IMR-90 (cell line): ENCODE data around the gene SIAH3. TPM values are rescaled to one million over a fixed set of nuclear protein-coding genes. Genes with fewer than 3 reads are reported as not detected.

Experiments used
- ATAC-seq: fragments of 200-7000 bp; cut with Tn5 transposase; 2 replicates; pipeline ENCODE4 v1.9.1; 2020; ENCODE audit warnings: low read depth, mild to moderate bottlenecking, moderate library complexity
- BruUV-seq: library from RNA; stranded (reverse); fragments of 400-500 nt; replicated peaks from 2 replicates; lab custom pipeline; 2021; lab: Mats Ljungman, UMichigan
- CTCF ChIA-PET: fragments of 300-600 bp; formaldehyde crosslinking; extraction: SDS; loops from one replicate; lab custom pipeline; 2021; ENCODE audit warnings: antibody characterized with exemption; lab: Yijun Ruan, JAX
- POLR2A ChIA-PET: fragments of 300-600 bp; sonication (Branson Sonifier 250); formaldehyde crosslinking; loops from one replicate; lab custom pipeline; 2022; ENCODE audit warnings: antibody characterized with exemption; ENCODE audit not compliant: unreplicated experiment; lab: Charles Lee
- DNase-seq: peaks from one replicate; pipeline ENCODE4 v3.0.0; 2013
- H2AFZ ChIP-seq: replicated peaks from 2 replicates; pipeline ENCODE3; 2013; ENCODE audit warnings: low read length, mild to moderate bottlenecking; ENCODE audit not compliant: poor library complexity
- H2AK5ac ChIP-seq: 2 replicates; pipeline ENCODE4 v1.6.1; 2013; ENCODE audit warnings: low read depth, low read length, inconsistent platforms
- H2AK9ac ChIP-seq: replicated peaks from 2 replicates; pipeline ENCODE3; 2013; ENCODE audit warnings: mild to moderate bottlenecking, low read depth, low read length, moderate library complexity; ENCODE audit not compliant: poor library complexity
- H2BK120ac ChIP-seq: 2 replicates; pipeline ENCODE4 v1.6.1; 2013; ENCODE audit warnings: low read depth, low read length, inconsistent platforms
- H2BK15ac ChIP-seq: 3 replicates; pipeline ENCODE4 v1.6.1; 2013; ENCODE audit warnings: low read depth, low read length, inconsistent platforms
- H2BK20ac ChIP-seq: 2 replicates; pipeline ENCODE4 v1.6.1; 2013; ENCODE audit warnings: low read depth, mild to moderate bottlenecking, inconsistent platforms, low read length, moderate library complexity
- H2BK5ac ChIP-seq: 2 replicates; pipeline ENCODE4 v1.6.1; 2013; ENCODE audit warnings: mild to moderate bottlenecking, low read depth, low read length, inconsistent platforms; ENCODE audit not compliant: poor library complexity, severe bottlenecking
- H3K14ac ChIP-seq: replicated peaks from 2 replicates; pipeline ENCODE4 v1.6.1; 2013; ENCODE audit warnings: low read depth, low read length, inconsistent platforms
- H3K18ac ChIP-seq: 2 replicates; pipeline ENCODE4 v1.6.1; 2013; ENCODE audit warnings: low read depth, low read length, control low read depth
- H3K23ac ChIP-seq: 2 replicates; pipeline ENCODE4 v1.6.1; 2013; ENCODE audit warnings: low read depth, low read length, inconsistent platforms
- H3K27ac ChIP-seq: 2 replicates; pipeline ENCODE4 v1.5.1; 2013; ENCODE audit warnings: mild to moderate bottlenecking, control low read depth, low read length; ENCODE audit not compliant: insufficient read depth
- H3K27me3 ChIP-seq: 2 replicates; pipeline ENCODE4 v1.6.1; 2013; ENCODE audit warnings: low read length; ENCODE audit not compliant: control insufficient read depth, insufficient read depth
- H3K36me3 ChIP-seq: 2 replicates; pipeline ENCODE4 v1.6.1; 2013; ENCODE audit warnings: low read length, mixed read lengths; ENCODE audit not compliant: control insufficient read depth, insufficient read depth
- H3K4ac ChIP-seq: 2 replicates; pipeline ENCODE4 v1.6.1; 2013; ENCODE audit warnings: low read depth, low read length, inconsistent platforms
- H3K4me1 ChIP-seq: 2 replicates; pipeline ENCODE4 v1.6.1; 2013; ENCODE audit warnings: low read length, mixed read lengths; ENCODE audit not compliant: control insufficient read depth, insufficient read depth
- H3K4me2 ChIP-seq: 2 replicates; pipeline ENCODE4 v1.6.1; 2013; ENCODE audit warnings: low read depth, mild to moderate bottlenecking, control low read depth, low read length, moderate library complexity
- H3K4me3 ChIP-seq: 2 replicates; pipeline ENCODE4 v1.5.1; 2013; ENCODE audit warnings: low read depth, mild to moderate bottlenecking, control low read depth, low read length, moderate library complexity; ENCODE audit not compliant: insufficient read depth
- H3K56ac ChIP-seq: 2 replicates; pipeline ENCODE4 v1.6.1; 2013; ENCODE audit warnings: low read length, inconsistent platforms; ENCODE audit not compliant: insufficient read depth; ENCODE audit errors: extremely low read depth
- H3K79me1 ChIP-seq, 2 experiments: 2 replicates each; pipeline ENCODE4 v1.6.1; 2013; ENCODE audit warnings: low read length in 2 of 2, inconsistent platforms in 1 of 2, low read depth in 1 of 2
- H3K9ac ChIP-seq: 2 replicates; pipeline ENCODE4 v1.6.1; 2013; ENCODE audit warnings: low read depth, low read length, control low read depth
- H3K9me1 ChIP-seq: 2 replicates; pipeline ENCODE4 v1.6.1; 2013; ENCODE audit warnings: low read length, inconsistent platforms; ENCODE audit not compliant: insufficient read depth
- H3K9me3 ChIP-seq: 2 replicates; pipeline ENCODE4 v1.6.1; 2013; ENCODE audit warnings: low read length; ENCODE audit not compliant: control insufficient read depth, insufficient read depth
- H4K20me1 ChIP-seq: 2 replicates; pipeline ENCODE4 v1.6.1; 2013; ENCODE audit warnings: low read length, inconsistent platforms; ENCODE audit not compliant: insufficient read depth
- H4K5ac ChIP-seq: 2 replicates; pipeline ENCODE4 v1.6.1; 2013; ENCODE audit warnings: mild to moderate bottlenecking, low read depth, low read length, control low read depth
- H4K8ac ChIP-seq, 2 experiments: 2 replicates each; pipeline ENCODE4 v1.6.1; 2013; ENCODE audit warnings: low read depth in 2 of 2, low read length in 2 of 2, control low read depth in 1 of 2, inconsistent platforms in 1 of 2
- H4K91ac ChIP-seq: 2 replicates; pipeline ENCODE4 v1.6.1; 2013; ENCODE audit warnings: low read depth, low read length, inconsistent platforms; ENCODE audit not compliant: insufficient read depth
- BHLHE40 ChIP-seq: fragments of 150-350 bp; IDR thresholded peaks from 2 replicates; pipeline ENCODE4 v1.6.1; 2016; ENCODE audit warnings: mild to moderate bottlenecking, low read depth, low read length
- CEBPB ChIP-seq: IDR thresholded peaks from 2 replicates; pipeline ENCODE4 v1.6.1; 2012; ENCODE audit warnings: low read depth, low read length, improper control_type of control experiment
- CHD1 ChIP-seq: IDR thresholded peaks from 2 replicates; pipeline ENCODE4 v1.6.1; 2012; ENCODE audit warnings: low read depth, low read length, improper control_type of control experiment
- FOS ChIP-seq: fragments of 150-350 bp; IDR thresholded peaks from 2 replicates; pipeline ENCODE4 v1.6.1; 2016; ENCODE audit warnings: low read depth, low read length
- MAZ ChIP-seq: IDR thresholded peaks from 2 replicates; pipeline ENCODE4 v1.6.1; 2012; ENCODE audit warnings: low read depth, mild to moderate bottlenecking, low read length, improper control_type of control experiment, moderate library complexity, borderline replicate concordance
- MXI1 ChIP-seq: IDR thresholded peaks from 2 replicates; pipeline ENCODE4 v1.6.1; 2012; ENCODE audit warnings: low read depth, mild to moderate bottlenecking, low read length, moderate library complexity, borderline replicate concordance
- NFE2L2 ChIP-seq: fragments of 150-350 bp; IDR thresholded peaks from 2 replicates; pipeline ENCODE4 v1.6.1; 2016; ENCODE audit warnings: low read depth, mild to moderate bottlenecking, low read length
- POLR2A ChIP-seq: IDR thresholded peaks from 2 replicates; pipeline ENCODE4 v1.6.1; 2012; ENCODE audit warnings: mild to moderate bottlenecking, low read depth, low read length
- RAD21 ChIP-seq: IDR thresholded peaks from 2 replicates; pipeline ENCODE4 v1.6.1; 2012; ENCODE audit warnings: low read length, improper control_type of control experiment
- RCOR1 ChIP-seq: IDR thresholded peaks from 2 replicates; pipeline ENCODE4 v1.6.1; 2012; ENCODE audit warnings: mild to moderate bottlenecking, low read length, improper control_type of control experiment; ENCODE audit not compliant: insufficient replicate concordance
- RFX5 ChIP-seq: IDR thresholded peaks from 2 replicates; pipeline ENCODE4 v1.8.0; 2012; ENCODE audit warnings: low read depth, mild to moderate bottlenecking, low read length, moderate library complexity
- SMC3 ChIP-seq: fragments of 150-350 bp; IDR thresholded peaks from 2 replicates; pipeline ENCODE4 v1.6.1; 2016; ENCODE audit warnings: low read depth, mild to moderate bottlenecking, antibody characterized with exemption, low read length, moderate library complexity
- WGBS, 2 experiments: methylation state at CpG; one replicate each; pipeline versions ENCODE4 v1.1.5 to v1.1.7; 2013; ENCODE audit warnings: missing lambda C conversion rate in 2 of 2; ENCODE audit not compliant: insufficient read length in 1 of 2; ENCODE audit errors: extremely low coverage in 2 of 2; 5-methylcytosine and 5-hydroxymethylcytosine counted together
- dilution Hi-C: fragments of 300-500 bp; cut with HindIII; formaldehyde crosslinking; loops from one replicate; pipeline ENCODE4 v1.14.3; 2018; ENCODE audit warnings: low sequenced_read_pairs; ENCODE audit not compliant: unreplicated experiment
- in situ Hi-C: fragments of 300-500 bp; cut with MboI; formaldehyde crosslinking; loops from 3 replicates; pipeline ENCODE4 v1.14.3; 2019; ENCODE audit warnings: low sequenced_read_pairs, inconsistent platforms, mixed read lengths
- intact Hi-C: fragments of 100-400 bp; cut with micrococcal nuclease; formaldehyde crosslinking; loops from 2 replicates; pipeline ENCODE4 v1.10.0; 2022
- polyA plus RNA-seq, 3 experiments: library from polyadenylated mRNA; depleted of rRNA; stranded (reverse); fragments of >200 nt; gene quantifications; 2 replicates each; pipeline ENCODE4 v1.2.3, GENCODE V29; 2012; ENCODE audit warnings: low replicate concordance in 1 of 3
- total RNA-seq: library from RNA; depleted of rRNA; stranded (reverse); fragments of >200 nt; gene quantifications from 2 replicates; pipeline ENCODE4 v1.2.3, GENCODE V29; 2012
- TF ChIP-seq, protein P1 (sequence below): fragments of 150-350 bp; IDR thresholded peaks from 2 replicates; pipeline ENCODE4 v1.6.1; 2017; ENCODE audit warnings: mild to moderate bottlenecking, antibody characterized with exemption, low read length, low read depth
- TF ChIP-seq, protein P2 (sequence below): conservative IDR thresholded peaks from 2 replicates; pipeline ENCODE4 v1.5.1; 2012; ENCODE audit warnings: mild to moderate bottlenecking, low read depth, low read length, improper control_type of control experiment

SIAH3 gene
- total and polyA plus RNA-seq, 2 of the 4 experiments (the other 2 are of a cell fraction), result under 0.01 TPM; not detected in 1

DNA sequence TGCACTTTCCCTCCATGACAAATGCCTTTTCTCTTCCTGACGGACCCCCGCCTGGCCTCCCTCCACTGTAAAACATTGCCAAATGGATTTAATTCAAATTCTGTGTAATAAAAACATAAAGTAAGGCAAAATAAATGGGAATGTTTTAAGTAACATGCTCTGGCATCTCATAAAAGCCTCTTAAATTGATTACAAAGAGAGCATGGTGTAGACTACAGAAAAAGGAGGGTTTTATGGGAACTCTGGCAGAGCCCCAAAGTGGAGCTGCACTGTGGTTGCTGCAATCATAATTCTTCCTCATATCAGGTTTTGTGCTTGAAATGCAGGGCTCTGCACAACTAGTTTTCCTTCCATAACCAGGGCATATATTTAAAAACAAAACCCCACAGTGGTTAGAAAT, 44.3 kb upstream of the SIAH3 start:
- H4K8ac ChIP-seq, result no peak overlapping the region
- H2AK5ac ChIP-seq, result no peak overlapping the region
- intact Hi-C loops (no loop called here), in situ Hi-C loops (no loop called here), dilution Hi-C loops (no loop called here)
- H3K14ac ChIP-seq, result no peak overlapping the region
- DNase-seq (no peak), ATAC-seq (no peak)
- H4K91ac ChIP-seq, result no peak overlapping the region
- no peaks in the 10 kb centered on the region for H3K79me1 ChIP-seq
- H2BK120ac ChIP-seq, result no peak overlapping the region
- no peaks in the 10 kb centered on the region for H4K20me1 ChIP-seq
- no peak overlapping the region for H3K23ac ChIP-seq
- no peaks in the 10 kb centered on the region for H3K9me1 ChIP-seq
- no peak overlapping the region for H2BK5ac ChIP-seq
- ChIA-PET CTCF (no interaction called here), POLR2A (no interaction called here)
- H4K5ac ChIP-seq, result no peak overlapping the region
- H3K9ac ChIP-seq, result no peak overlapping the region
- no peaks in the 10 kb centered on the region for H3K4me1 ChIP-seq
- no CpG with 5 or more reads among the region's 2 CpGs for WGBS, 2 experiments
- BruUV-seq, result no TSS peak
- H2AFZ ChIP-seq, result no peak overlapping the region
- no peak overlapping the region for H2BK20ac ChIP-seq
- H3K4me3 ChIP-seq, result no peak overlapping the region
- H3K36me3 ChIP-seq, result no peaks in the 10 kb centered on the region
- H3K27ac ChIP-seq, result no peak overlapping the region
- H3K4ac ChIP-seq, result no peak overlapping the region
- no peak overlapping the region for H3K4me2 ChIP-seq
- H3K56ac ChIP-seq, result no peak overlapping the region
- TF ChIP-seq RAD21, result no peak
- TF ChIP-seq MAZ, result no peak
- TF ChIP-seq, protein P1, sequence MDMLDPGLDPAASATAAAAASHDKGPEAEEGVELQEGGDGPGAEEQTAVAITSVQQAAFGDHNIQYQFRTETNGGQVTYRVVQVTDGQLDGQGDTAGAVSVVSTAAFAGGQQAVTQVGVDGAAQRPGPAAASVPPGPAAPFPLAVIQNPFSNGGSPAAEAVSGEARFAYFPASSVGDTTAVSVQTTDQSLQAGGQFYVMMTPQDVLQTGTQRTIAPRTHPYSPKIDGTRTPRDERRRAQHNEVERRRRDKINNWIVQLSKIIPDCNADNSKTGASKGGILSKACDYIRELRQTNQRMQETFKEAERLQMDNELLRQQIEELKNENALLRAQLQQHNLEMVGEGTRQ, result no peak
- no peak for TF ChIP-seq RFX5
- TF ChIP-seq POLR2A, result no peak
- TF ChIP-seq, protein P2, sequence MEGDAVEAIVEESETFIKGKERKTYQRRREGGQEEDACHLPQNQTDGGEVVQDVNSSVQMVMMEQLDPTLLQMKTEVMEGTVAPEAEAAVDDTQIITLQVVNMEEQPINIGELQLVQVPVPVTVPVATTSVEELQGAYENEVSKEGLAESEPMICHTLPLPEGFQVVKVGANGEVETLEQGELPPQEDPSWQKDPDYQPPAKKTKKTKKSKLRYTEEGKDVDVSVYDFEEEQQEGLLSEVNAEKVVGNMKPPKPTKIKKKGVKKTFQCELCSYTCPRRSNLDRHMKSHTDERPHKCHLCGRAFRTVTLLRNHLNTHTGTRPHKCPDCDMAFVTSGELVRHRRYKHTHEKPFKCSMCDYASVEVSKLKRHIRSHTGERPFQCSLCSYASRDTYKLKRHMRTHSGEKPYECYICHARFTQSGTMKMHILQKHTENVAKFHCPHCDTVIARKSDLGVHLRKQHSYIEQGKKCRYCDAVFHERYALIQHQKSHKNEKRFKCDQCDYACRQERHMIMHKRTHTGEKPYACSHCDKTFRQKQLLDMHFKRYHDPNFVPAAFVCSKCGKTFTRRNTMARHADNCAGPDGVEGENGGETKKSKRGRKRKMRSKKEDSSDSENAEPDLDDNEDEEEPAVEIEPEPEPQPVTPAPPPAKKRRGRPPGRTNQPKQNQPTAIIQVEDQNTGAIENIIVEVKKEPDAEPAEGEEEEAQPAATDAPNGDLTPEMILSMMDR, result no peak
- TF ChIP-seq CHD1, result no peak
- TF ChIP-seq CEBPB, result no peak
- TF ChIP-seq NFE2L2, result no peak
- no peak for TF ChIP-seq SMC3
- no peak for TF ChIP-seq MXI1
- TF ChIP-seq RCOR1, result no peak
- no peak for TF ChIP-seq FOS
- no peak for TF ChIP-seq BHLHE40
- no peak overlapping the region for H3K18ac ChIP-seq
- no peaks in the 10 kb centered on the region for H3K9me3 ChIP-seq
- H2AK9ac ChIP-seq, result no peak overlapping the region
- H3K27me3 ChIP-seq, result peaks cover 7% of the 10 kb centered on the region
- H2BK15ac ChIP-seq, result no peak overlapping the region
